IPS-NIHi7 (cell line): ENCODE data around the gene PSPN.
A peak's percentile ranks its signal among the peaks of the same experiment; 100 is the strongest.
"Not testable (repeated sequence)": the region's sequence is repeated elsewhere in the genome, so short reads cannot be mapped to it uniquely, and the experiment has no call there.

ENCODE experiments used
- DNase-seq: peaks from one replicate; pipeline ENCODE4 v3.0.0; 2012; ENCODE audit warnings: mixed read lengths; ENCODE audit errors: extremely low spot score

PSPN gene

DNA sequence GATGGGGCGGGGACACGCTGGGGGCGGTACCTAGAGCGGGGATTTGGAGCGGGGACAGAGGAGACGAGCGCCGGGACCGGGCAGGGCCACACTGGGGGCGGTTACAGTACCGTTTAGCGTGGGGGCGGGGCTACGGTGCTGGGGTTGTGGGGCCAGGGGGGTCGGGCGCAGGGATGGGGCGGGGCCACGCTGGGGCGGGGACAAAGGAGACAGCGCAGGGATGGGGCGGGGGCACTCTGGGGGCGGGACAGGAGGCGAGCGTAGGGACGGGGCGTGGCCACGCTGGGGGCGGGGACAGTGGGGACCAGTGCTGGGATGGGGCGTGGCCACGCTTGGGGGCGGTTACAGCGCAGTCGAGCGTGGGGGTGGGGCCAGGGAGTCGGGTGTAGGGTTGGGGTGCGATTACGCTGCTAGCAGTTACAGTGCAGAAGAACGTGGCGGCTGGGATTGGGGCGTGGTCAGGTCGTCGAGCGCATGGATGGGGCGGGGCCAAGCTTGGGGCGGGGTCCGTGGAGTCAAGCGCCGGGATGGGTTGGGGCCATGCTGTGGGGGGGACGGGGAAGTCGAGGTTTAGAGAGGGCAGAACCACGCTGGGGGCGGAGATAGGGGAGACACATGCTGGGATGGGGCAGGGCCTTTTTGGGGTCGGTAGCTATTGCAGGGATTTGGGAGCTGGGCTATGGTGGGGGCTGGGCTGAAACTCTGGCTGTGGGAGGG lies 2.5 kb downstream of the PSPN start:
- peak; percentile 93 for DNase-seq

- peak; percentile 95 for DNase-seq
Observed at GRCh38 chr19:6372594-6373095, 3.1 kb downstream of the PSPN start, which contains the start of gene ALKBH7. Gene ALKBH7 (plus strand): TSS chr19:6372794. CDS start chr19:6372821, 27 bp downstream.

GRCh38 chr19:6364353-6364752 lies 11.4 kb downstream of the PSPN start:
- DNase-seq, result no peak

GRCh38 chr19:6362351-6362801 lies 13.4 kb downstream of the PSPN start:
- no peak for DNase-seq

GRCh38 chr19:6362027-6362350 lies 13.7 kb downstream of the PSPN start:
- no peak for DNase-seq

- not testable (repeated sequence) for DNase-seq
Observed at GRCh38 chr19:6360857-6361216, 14.9 kb downstream of the PSPN start.

DNA sequence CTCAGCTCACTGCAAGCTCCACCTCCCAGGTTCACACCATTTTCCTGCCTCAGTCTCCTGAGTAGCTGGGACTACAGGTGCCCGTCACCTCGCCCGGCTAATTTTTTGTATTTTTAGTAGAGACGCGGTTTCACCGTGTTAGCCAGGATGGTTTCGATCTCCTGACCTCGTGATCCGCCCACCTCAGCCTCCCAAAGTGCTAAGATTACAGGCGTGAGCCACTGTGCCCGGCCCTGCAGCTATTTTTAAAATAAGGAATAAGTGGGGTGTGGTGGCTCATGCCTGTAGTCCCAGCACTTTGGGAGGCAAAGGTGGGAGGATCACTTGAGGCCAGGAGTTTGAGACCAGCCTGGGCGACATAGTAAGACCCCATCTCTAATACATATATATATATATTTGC lies 15.3 kb downstream of the PSPN start:
- not testable (repeated sequence) for DNase-seq

GRCh38 chr19:6359568-6360341 lies 16.0 kb downstream of the PSPN start:
- no peak for DNase-seq

- no peak for DNase-seq
Observed at GRCh38 chr19:6358003-6358402, 17.7 kb downstream of the PSPN start.

DNA sequence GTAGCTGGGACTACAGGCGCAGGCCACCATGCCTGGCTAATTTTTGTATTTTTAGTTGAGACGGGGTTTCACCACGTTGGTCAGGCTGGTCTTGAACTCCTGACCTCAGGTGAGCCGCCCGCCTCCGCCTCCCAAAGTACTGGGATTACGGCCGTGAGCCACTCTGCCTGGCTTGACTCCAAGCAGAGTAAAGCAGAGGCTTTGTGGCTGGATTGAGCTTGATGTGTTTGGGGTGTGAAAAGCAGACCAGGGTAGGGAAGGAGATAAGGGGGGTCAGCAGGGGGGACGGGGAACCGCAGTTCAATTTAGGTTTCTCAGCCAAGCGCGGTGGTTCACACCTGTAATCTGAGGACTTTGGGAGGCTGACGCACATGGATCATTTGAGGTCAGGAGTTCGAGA lies 18.6 kb downstream of the PSPN start:
- no peak for DNase-seq

- not testable (repeated sequence) for DNase-seq
Observed at GRCh38 chr19:6355321-6356040, 20.3 kb downstream of the PSPN start.

DNA sequence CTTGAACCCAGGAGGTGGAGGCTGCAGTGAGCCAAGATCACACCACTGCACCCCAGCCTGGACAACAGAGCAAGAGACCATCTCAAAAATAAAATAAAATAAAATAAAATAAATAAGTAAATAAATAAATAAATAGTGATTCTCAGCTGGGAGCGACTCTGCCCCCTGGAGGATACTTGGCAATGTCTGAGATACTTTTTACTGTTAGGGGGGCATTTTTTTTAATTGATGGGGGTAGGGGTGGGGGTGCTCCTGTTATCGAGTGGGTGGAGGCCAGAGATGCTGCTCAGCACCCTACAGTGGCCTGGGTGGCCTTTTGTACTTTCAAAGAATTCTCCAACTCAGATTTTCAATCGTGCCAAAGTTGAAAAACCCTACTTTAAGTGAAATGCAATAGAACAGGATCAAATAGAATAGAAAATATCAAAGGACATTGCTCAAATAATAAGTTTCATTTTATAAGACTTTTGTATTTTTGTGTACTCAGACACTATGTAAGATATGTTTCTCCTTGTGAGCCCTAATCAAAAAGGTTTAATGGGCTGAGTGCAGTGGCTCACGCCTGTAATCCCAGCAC lies 21.5 kb downstream of the PSPN start:
- DNase-seq, result no peak

- no peak for DNase-seq
Observed at GRCh38 chr19:6352381-6353165, 23.2 kb downstream of the PSPN start.

DNA sequence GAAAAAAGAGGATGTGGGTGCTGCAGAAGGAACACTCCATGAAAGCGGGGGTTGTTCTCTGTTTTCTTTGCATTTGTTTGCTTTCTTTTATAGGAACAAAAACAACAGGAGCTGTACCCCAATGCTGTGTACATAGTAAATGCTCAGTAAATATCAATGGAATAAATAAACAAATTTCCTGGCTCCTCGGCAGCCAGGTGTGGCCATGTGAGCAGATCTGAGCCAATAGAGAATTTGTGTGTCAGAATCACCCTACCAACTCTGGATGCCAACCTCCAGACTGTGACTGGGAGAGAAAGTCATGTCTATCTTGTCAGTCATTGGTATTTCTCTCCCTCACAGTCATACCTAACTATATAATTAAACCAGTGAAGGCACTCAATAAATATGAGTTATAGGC lies 25.0 kb downstream of the PSPN start:
- DNase-seq, result no peak

GRCh38 chr19:6349271-6349670 lies 26.5 kb downstream of the PSPN start:
- not testable (repeated sequence) for DNase-seq

GRCh38 chr19:6343462-6343861 lies 32.3 kb downstream of the PSPN start:
- DNase-seq, result no peak

DNA sequence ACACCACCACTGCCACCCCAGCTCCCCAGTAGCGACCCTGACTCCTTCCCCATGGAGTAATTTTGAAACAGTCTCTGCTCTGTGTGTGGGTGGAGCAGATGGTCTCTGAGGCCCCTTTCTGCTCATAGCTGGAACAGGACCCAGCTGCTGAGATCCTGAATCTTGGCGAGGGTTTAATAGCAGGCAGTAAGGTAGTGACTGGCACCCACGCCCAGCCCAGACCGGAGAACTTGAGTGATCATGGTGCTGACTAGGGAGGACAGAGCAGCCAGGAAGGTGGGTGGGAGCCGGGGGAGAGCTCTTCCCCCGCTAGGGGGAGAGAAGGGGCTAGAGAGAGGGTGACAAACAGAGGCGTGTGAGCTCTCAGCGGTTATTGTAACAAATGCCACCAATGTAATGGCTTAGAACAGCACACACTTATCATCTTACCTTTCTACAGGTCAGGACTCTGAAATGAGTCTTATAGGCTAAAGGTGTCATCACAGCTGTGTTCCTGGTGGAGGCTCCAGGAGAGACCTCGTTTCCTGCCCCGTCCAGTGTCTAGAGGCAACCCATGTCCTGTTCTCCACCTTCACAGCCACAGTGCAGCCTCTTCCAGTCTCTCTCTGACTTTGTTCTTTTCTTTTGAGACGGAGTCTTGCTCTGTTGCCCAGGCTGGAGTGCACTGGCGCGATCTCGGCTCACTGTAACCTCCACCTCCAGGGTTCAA lies 35.1 kb downstream of the PSPN start:
- peak; percentile 20 for DNase-seq

DNA sequence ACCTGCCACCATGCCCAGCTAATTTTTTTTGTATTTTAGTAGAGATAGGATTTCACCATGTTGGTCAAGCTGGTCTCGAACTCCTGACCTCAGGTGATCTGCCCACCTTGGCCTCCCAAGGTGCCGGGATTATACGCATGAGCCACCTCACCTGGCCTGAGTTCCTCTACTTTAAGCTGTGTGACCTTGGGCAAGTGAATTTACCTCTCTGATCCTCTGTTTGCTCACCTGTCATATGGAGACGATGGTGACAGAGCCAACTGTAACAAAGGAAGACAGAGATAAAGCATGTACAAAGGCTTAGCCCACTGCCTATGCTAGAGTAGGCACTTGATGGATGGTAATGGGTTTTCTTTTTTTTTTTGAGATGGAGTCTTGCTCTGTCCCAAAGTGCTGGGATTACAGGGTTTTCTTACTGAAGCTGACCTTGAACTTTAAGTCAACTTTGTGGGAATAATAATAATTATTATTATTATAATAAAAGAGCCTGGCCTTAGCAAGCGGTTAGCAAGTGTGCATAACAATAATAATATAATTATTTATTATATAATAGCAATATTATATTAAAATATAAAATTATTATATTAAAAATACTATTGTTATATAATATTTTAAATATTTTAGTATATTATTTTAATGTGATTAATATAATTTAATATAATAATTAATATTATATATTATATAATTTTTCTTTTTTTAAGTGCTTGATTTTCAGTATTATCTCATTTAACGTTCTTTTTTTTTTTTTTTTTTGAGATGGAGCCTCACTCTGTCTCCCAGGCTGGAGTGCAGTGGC lies 41.0 kb downstream of the PSPN start:
- DNase-seq, result no peak

DNA sequence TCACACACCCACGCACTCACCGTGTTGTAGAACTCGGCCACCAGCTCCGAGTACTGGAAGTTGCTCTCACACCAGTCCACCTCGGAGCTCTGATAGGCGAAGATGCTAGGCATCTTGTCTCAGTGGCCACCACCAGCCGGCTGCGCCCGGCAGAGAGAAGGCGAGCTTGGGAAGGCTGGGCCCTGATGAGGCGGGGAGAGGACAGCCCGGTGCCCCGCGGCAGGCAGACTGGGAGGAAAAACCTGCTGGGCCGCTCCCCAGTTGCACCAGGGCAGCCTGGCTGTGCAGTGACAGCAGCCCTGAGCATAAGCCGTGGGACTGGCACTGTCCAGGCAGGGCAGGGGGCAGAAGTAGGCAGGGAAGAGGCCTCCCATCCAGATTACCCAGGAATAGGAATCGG lies 42.3 kb downstream of the PSPN start, which contains the start of gene ACER1:
Gene ACER1, minus strand, starts transcription at position 174 of the 400 bp plus-strand sequence. Its CDS starts 61 bp downstream, at position 113.
- no peak for DNase-seq

DNA sequence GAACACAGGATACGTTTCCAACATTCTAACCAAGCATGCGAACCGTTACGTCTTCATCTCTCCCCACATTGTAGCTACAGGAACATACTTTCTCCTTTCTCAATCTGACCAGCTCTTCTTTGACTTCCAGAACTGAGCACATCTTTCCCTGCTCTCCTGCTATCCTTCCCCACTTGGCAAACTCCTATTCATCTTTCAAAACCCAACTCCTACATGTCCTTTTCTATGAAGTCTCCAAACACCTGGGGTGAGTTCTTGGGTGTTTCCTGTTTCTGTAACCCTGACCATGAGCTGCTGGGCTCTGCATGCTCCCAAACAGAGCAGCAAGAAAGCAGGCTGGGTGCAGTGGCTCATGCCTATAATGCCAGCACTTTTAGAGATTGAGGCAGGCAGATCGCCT lies 48.9 kb downstream of the PSPN start:
- no peak for DNase-seq
